VCaP (cell line): ENCODE results near the gene SERPIND1.
A peak's percentile ranks its signal among the peaks of the same experiment; 100 is the strongest.

ENCODE experiments used
- H3K27ac ChIP-seq: fragments of 450-650 bp; 2 replicates; pipeline ENCODE4 v1.5.1; 2017
- CTCF ChIP-seq: fragments of 450-650 bp; conservative IDR thresholded peaks from 2 replicates; pipeline ENCODE4 v1.5.1; 2017; ENCODE audit warnings: mild to moderate bottlenecking, moderate library complexity

Gene SERPIND1

GRCh38 chr22:20786536-20786979, 12.6 kb downstream of the SERPIND1 start:
- TF ChIP-seq CTCF, result no peak
- peak overlapping the region; percentile 7; the same call in 1 of the 2 replicates for H3K27ac ChIP-seq

GRCh38 chr22:20787223-20787622, 13.3 kb downstream of the SERPIND1 start:
- no peak for TF ChIP-seq CTCF
- H3K27ac ChIP-seq, result peak overlapping the region; percentile 7; the same call in 1 of the 2 replicates

GRCh38 chr22:20787746-20788626, 14.1 kb downstream of the SERPIND1 start:
- TF ChIP-seq CTCF, result no peak
- no peak overlapping the region for H3K27ac ChIP-seq

- no peak for TF ChIP-seq CTCF
- H3K27ac ChIP-seq, result no peak overlapping the region
Observed at GRCh38 chr22:20788627-20789344, 14.9 kb downstream of the SERPIND1 start.

GRCh38 chr22:20792221-20792965, 18.5 kb downstream of the SERPIND1 start:
- H3K27ac ChIP-seq, result no peak overlapping the region
- no peak for TF ChIP-seq CTCF

GRCh38 chr22:20792966-20793728, 19.2 kb downstream of the SERPIND1 start:
- TF ChIP-seq CTCF, result no peak
- H3K27ac ChIP-seq, result no peak overlapping the region
